DMS153 treated with DMSO at 0.1 percent for 48 hours (cell line): ENCODE data around the gene C14orf132.

ENCODE experiments used
- DNase-seq: peaks from one replicate; lab custom pipeline; 2025; ENCODE audit not compliant: unreplicated experiment; lab: John Stamatoyannopoulos, UW

Gene C14orf132

DNA sequence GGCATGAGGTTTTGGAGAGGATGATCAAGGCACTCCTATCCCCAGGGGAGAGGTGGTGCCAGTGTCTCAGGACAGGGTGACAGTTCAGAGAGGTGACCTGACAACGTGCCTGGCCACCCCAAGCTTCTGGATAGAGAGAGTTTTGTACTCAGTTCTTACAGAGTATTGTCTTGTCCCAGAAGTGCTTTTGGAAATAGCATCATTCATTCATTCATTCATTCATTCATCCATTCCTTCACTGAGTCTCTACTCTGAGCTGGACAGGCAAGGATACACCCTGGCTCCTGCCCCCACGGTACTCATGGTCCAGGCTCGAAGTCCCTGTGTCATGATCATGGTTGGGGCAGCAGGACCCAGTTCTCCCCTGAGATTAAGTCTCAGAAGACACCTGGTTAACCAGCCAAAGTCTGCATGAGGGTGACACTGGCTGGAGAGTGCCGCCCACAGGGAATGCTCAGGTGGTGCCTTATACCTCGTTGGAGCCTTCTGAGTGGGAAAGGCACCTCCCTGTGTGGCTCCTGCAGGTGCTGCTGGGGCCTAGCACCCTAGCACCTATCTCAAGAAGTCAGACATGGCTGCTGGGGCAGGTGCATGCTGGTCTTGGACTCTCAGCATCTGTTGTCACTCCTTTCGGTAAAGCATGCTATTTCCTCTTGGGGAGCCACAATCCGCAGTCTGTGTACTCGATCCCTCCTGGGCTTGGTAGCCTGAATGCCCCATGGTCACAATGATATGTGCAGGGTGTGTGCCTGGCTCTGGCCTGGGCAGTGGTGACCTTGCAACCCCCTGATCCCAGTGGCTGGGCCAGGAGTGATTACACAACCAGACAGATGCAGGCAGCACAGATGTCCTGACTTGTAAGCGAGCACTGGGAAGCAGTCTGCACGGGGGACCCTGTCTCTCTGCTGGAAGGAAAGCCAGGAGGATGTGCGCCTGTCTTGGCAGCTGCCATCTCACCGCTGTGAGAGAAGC, 57.8 kb downstream of the C14orf132 start:
- DNase-seq, result no peak

DNA sequence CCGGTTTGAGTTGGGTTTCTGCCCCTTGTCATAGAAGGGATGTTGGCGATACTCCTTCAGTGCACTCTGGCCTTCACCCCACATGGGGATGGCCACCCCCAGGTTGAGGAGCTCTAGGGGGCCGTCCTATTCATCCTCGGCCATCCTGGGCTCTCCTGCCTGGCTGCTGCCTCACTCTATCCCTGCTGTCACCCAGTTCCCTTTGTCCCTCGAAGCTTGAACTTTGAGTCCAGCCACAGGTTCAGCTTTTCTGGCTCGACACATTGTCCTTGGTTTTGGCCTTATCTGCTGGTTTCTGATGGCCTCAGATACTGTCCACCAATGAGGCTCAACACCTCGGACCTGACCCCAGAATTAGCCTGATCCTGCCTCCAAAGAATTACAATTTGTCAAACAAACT, 58.6 kb downstream of the C14orf132 start:
- no peak for DNase-seq

DNA sequence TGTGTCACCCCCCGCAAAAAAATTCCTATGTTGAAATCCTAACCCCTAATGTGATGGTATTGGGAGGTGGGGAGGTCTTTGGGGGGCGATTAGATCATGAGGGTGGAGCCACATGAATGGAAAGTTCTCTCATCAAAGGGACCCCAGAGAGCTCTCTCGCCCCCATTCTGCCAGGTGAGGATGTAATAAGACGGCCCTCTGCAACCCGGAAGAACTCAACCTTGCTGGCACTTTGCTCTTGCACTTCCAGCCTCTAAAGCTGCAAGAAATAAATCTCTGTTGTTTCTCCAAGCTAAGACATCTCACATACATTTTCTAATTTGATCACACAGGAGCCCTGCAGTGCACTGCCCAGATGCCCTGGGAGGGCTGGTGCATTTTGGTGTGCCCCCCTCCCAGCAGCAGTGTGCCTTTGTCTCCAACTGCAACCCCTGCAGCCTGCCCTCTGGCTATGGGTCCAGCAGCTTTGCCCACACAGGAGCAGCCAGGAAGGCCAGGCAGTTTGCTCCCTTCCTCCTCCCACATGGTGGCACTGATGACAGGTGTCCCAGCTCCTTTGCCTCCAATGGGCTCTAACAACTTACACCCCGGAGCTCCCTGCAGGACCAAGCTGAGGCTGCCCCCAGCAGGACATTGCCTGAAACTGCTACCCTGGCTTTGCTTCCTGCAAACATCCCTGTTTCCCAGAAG, 59.3 kb downstream of the C14orf132 start:
- peak; percentile 84 for DNase-seq

DNA sequence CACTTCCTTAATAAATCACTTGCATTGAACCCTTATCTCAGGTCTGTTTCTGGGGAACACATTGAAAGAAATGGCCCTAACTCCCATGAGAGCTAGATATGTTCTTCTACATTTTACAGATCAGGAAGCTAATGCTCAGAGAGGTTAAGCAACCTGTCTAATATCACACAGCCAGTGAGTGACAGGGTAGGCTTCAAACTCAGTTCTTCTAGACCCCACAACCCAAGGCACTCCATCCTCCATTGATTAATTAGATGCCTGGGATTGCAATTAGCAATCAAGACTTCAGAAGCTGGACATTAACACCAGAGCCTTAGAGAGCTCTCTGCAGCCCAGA, 59.8 kb downstream of the C14orf132 start:
- DNase-seq, result no peak

DNA sequence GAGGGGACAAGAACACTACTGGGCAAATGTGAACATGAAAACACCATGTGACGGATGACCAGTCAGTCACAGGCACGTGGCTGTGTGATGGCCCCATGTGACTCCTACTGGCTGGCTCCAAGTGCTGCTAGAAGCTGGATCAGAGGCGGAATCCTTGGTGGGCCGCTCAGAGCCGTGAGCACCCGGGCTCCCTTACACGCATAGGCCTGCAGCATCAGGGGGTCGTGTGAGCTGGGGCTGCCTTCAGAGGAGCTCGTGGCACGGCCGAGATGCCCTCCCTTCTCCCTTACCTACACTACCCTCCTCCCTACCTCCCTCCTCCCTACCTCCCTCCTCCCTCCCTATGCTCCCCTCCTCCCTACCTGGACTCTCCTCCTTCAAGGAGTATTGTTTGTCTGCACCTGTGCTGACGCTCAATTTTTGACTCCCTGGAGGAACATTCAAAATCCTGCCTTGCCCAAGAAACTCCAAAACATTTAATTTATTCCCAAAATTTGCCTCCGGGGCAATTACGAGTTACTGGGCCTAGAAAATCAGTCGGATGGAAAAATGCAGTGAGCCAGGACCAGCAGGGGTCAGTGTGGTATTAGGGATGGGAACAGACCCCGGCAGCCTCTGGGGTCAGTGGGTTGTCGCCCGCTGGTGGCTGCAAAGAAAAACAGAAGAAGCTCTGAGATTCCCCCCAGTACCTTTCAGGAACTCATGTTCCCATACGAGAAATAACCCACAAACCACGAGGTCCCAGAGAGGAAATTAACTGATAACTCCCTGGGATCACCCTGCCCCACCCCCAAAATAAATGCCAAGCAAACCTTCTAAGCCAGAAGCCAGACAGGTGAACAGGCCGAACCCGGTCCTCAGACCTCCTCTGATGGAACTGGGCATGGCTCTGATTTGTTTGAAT, 61.3 kb downstream of the C14orf132 start:
- peak; percentile 40 for DNase-seq

DNA sequence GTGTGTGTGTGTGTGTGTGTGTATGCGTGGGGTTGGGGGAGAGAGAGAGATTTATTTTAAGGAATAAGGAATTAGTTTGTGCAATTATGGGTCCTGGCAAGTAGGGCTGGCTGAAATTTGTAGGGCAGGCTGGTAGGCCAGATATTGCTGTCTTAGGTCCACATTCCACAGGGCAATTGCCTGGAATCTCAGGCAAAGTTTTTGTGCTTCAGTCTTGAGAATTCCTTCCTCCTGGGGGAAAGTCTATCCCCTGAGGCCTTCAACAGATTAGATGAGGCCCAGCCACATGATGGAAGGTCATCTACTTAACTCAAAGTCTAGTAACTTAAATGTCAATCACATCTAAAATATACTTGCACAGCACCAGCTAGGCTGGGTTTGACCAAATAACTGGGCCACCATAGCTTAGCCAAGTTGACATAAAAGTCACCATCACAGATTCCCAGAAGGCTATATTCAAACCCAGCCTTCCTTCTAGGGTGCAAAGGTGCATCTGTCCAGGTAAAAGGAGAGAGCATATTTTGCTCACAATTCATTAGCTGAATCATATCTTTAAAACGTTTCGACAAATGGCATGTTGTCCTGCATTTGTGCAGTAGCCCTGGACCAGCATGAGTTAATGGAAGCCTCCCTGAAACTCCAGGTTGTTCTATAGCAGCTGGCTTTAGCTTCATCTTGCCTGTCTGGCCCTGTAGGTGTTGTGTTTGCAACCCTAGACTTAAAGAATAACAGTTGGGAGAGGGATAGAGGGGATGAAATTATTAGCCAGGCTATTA, 63.1 kb downstream of the C14orf132 start:
- no peak for DNase-seq

DNA sequence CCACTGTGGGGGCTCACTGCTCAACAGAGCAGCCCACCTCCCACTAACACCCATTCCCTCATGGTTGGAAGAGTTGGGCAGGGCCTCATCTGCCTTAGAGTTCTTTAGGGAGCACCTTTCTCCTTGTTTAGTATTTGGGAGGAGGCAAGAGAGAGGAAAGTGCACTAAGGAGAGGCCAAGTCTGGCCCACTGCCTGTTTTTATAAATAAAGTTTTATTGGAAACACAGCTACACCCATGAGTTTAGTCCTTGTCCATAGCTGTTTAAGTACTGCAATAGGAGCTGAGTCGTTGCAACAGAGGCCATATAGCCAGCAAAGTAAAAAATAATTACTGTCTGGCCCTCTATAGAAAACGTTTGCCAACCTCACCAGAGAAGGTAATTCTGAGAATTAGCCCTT, 63.9 kb downstream of the C14orf132 start:
- DNase-seq, result no peak

DNA sequence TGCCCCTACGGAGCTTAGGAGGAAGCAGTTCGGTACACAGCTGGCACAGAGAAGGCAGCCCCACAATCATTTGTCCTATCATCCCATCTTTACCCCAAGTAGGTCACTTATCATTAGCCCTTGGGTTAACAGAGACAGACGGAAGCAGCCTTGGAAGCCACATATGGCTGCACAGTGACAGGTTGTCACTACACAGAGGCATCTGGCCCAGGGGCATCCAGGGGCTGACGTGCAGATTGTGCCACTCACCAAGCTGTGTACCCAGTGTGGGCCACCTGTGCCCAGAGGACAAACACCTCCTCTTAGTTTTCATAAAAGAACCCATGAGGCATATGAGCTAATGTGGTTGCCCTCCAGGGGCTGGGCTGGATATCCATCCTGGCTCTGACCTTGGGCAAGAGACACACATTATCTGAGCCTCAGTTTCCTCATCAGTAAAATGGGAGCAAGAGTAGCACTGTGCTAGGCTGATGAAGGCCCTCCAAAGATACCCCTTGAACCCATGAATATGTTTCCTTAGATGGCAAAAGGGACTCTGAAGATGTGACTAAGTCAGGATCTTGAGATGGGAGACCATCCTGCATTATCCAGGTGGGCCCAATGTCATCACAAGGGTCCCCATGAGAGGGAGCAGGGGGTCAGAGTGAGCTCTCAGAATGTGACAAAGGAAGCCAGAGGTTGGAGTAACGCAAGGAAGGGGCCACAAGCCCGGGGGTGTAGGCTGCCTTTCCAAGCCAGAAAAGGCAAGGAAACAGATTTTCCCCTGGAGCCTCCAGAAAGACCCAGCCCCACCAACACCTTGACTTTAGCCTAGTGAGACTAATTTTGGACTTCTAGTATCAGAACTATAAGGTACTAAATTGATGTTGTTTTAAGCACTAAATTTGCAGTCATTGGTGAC, 64.6 kb downstream of the C14orf132 start:
- no peak for DNase-seq

DNA sequence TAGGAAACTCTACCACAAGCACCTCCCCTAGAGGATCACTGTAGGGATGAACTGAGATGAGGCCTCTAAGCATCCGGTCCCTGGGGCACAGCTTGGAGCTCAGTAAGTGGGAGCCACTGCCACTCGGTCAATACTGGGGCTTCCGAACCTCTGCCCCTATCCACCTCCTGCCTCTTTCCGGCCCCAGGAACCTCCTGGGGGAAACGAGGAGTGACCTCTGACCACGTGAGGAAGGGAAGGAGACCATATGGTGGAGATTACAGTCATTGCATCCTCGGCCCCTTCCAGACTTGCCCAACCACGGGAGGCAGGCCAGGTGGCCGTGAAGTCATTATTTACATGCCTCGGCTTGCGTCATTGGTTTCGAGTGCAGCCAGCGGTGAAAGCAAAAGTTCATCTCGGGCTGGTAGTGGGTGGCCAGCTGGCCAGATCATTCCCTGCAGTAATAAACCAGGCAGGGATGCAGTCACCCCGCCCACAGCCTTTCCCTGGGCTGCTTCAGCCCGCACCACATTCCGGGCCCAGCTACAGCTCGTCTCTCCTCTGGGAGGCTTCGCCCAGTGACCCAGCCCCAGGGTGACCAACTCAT, 65.4 kb downstream of the C14orf132 start:
- DNase-seq, result no peak

DNA sequence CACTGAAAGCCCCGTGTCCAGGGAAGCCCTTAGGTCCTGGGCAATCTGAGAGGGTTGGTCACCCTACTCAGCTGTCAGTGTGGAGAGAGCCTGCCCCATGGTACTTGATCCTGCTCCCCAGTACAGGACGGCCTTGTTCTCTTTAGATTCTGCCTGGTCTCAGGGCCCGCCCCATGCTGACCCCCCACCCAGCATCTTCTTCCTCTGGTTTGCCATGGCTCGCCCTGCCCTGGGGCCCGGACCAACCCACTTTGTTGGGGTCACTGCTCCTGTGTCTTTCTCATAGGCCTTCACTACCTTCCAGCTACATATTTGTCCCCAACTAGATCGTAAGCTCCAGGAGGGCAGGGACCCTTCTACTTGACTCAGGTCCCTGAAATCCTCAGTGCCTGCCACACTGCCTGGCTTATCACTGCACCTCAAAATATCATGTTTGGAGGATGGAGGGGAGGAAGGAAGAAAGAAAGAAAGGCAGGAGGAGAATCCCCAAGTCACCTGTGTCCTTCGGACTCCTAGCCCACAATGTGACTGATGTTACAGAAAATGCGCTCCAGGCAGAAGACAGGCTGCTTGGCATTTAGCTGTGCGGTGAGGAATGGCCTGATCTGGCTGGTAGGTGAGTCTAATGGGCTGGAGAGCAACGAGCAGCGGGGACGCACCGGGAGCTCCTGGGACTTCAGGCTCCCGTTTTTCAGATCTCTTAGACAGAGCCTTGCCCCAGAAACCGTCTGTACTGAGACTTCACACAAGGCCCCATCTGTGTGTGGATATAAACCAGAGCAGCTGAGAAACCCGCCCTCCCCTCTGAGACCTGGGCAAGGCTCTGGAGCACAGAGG, 66.1 kb downstream of the C14orf132 start:
- DNase-seq, result no peak

DNA sequence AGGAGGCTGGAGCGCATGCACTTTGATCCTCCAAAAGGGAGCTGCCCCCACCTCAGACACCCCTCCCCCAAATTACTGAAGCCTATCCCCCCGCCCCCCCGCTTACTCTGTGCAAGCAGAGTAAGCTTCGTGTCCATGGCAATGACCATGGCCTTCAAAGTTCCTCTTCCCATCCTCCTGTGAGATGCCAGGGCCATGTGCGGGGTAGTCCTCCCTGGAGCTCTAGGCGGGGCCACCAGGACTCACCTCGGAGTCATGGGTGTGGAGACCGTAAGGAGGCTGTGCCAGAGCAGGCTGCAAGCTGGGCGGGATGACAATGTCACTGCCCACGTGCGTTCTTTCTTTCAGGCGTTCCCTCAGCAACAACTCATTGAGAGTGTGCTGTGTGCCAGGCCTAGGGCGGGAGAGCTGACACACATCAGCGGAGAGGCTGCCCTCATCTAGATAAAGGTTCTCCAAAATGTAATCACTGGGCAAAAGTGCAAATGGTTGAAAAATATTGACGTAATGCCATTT, 66.8 kb downstream of the C14orf132 start:
- no peak for DNase-seq

DNA sequence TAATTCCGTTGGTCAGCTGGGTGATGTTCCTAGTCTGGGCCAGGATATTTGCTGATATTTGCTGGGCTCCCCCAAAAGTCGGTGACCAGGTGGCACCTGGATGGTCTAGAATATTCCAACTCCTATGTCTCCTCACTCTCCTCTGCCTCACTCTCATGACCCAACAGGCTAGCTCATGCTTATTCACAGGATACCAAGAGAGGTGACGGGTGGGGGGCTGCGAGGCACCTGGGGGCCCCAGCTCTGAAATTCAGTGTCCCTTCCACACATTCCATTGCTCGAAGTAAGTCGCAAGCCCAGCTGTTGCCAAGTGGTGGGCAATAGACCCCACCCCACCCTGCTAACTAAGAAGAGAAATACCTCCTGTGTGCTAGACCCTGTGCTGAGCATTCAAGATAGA, 67.7 kb downstream of the C14orf132 start:
- no peak for DNase-seq

DNA sequence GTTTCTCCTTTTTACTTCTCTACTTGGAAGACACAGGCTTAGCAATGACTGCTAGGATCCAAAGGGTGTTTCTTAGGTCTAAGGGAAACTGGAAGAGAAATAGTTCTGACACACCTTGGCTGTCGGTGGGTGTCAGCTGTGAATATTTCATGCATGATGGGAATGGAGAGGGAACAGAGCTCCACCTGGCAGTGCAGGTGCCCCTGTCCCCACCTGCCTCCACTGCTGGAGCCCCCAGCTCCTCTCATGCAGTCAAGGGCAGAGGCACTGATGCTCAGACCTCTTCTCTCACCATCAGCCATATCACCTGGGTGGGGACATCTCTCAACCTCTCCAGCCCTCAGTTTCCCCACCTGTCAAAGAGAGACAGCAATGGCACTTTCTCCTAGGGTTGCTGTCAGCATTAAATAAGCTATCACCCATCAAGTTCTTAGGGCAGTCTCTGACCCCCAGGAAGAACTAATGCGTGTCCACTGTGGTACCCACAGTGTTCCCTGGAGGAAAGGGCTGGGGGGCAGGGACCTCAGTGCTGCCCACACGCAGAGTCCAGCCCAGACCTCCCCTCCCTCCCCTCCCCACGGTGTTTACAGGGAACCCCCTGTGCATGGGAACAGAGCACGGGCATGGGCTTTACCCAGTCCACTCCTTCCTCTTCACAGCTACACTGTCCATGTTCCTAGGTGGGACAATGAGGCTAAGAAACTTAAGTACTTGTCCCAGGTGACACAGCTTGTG, 69.1 kb downstream of the C14orf132 start:
- no peak for DNase-seq

DNA sequence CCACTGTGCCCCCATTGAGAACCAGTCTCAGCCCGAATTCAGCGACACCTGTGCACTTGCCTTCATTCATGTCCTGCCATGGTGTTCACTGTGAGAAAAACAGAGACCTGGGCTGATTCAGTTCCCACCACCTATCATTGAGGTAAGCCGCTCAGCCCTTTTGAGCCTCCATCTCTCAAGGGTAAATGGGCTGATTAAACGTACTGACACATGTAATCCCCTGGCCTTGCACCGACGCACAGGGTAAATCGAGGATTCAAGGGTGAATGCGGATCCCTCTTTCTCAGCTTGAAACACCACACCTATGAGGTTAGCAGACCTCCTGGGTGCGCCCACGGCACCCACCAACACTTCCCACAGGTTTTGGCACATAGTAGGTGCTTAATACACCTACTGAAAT, 69.7 kb downstream of the C14orf132 start:
- no peak for DNase-seq

DNA sequence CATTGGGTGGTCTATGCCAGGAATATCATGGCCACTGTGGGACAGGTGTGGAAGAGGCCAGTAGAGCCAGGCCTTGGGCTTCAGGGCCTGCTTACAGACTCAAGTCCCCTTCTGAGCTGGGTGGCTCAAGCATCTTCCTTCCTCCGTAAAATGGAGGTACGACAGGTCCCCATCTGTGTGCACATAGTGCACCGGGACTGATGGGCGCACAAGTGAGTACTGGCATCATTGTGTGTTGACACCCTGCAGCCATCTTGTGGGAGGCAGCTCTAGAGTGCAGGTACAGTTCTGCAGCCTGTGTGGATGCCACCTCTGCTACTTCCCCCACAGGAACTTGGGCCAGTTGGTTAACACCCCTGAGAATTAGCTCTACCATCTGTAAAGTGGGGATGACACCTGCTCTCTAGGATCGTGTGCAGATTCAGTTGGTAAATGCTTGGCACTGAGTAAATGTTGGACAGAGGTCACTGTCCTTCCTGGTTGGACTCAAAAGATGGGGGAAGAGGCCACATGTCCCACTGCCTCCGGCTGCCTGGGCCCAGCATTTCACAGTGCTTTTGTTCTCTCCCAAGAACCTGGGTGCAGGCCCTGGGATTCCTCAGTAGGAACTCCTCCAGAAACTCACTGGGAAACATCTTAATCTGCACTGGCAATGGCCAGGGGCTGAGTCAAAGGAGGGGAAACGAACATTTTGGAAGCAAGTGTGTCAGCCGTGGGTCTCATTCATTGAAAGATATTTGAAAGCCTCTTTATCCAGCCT, 70.6 kb downstream of the C14orf132 start:
- DNase-seq, result no peak

DNA sequence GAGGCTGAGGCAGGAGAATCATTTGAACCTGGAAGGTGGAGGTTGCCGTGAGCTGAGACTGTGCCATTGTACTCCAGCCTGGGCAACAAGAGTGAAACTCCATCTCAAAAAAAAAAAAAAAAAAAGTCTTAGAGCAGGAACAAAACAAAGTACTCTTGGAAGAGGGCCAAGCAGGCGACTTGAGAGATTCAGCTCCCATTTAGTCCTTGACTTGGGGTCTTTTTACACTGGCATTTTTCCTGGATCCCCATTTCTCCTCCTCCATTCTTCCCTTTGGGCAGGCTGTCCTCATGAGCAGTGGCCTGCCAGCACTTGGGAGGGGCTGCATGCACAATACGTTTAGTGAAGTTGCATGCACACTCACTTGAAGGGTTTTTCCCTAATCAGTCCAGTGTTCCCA, 72.9 kb downstream of the C14orf132 start:
- DNase-seq, result no peak

DNA sequence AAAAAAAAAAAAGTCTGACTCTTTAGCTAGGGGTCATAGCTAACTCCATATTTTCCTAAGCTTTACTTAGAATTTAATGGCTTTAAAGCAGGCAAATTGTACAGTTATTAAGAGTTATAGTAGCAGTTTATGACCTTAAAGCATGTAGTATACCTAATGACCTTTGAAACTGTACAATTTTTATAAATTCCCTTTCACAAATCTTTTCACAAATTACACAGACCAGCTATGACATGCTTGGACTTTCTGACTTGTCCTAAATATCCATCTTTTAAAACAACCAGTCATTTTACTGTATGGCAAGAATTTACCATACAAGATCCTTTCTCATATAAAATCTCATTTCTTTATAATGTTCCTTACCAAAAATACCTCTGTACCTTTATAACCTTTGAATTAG, 74.8 kb downstream of the C14orf132 start:
- no peak for DNase-seq
